GM12892 (cell line): ENCODE data around the gene FILIP1L.

ENCODE experiments used
- POLR2A ChIP-seq: IDR thresholded peaks from 2 replicates; pipeline ENCODE4 v1.6.1; 2011; ENCODE audit warnings: low read depth, low read length, control low read depth
- POLR2AphosphoS5 ChIP-seq: IDR thresholded peaks from 2 replicates; pipeline ENCODE4 v1.6.1; 2011; ENCODE audit warnings: low read depth, low read length, control low read depth
- TAF1 ChIP-seq: IDR thresholded peaks from 2 replicates; pipeline ENCODE4 v1.6.1; 2011; ENCODE audit warnings: low read depth, mild to moderate bottlenecking, control low read depth, low read length, borderline replicate concordance

DNA sequence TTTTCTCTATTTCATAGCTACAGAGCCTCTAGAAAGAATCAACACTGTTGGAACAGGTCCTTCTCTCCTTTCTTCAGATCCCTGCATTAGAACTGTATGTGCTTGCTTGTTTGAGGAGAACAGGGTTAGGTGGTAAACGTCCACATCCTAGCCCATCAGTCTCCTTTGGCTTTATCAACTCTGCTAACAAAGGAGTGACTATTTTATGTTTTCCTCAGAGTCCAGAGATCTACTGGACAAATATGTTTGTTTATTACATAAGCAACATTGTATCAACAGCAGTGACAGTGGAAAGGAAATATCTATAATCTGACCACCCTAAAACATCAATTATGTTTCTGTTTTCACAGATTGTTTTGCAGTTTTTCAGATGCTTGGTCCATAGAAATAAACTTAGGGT lies 257.0 kb downstream of the FILIP1L start:
- TF ChIP-seq POLR2AphosphoS5 (no peak), POLR2A (no peak), TAF1 (no peak)
